GM12801 (cell line): ENCODE results near the gene WDFY3.

Experiments used
- CTCF ChIP-seq: IDR thresholded peaks from one replicate; pipeline ENCODE4 v1.5.1; 2011; ENCODE audit warnings: control low read depth; ENCODE audit not compliant: insufficient read length; ENCODE audit errors: extremely low read depth

The WDFY3 gene

GRCh38 chr4:84626673-84627072, 339.8 kb downstream of the WDFY3 start:
- no peak for TF ChIP-seq CTCF

GRCh38 chr4:84623661-84624060, 342.8 kb downstream of the WDFY3 start:
- no peak for TF ChIP-seq CTCF

GRCh38 chr4:84622959-84623358, 343.5 kb downstream of the WDFY3 start:
- no peak for TF ChIP-seq CTCF
